Ecto neural progenitor cell (in vitro differentiated cells): ENCODE data around the gene ANXA4.
"Not testable (repeated sequence)": the region's sequence is repeated elsewhere in the genome, so short reads cannot be mapped to it uniquely, and the experiment has no call there.

Source experiments
- DNase-seq: peaks from one replicate; pipeline ENCODE4 v3.0.0-alpha.2; 2018; ENCODE audit warnings: low spot score

The ANXA4 gene

DNA sequence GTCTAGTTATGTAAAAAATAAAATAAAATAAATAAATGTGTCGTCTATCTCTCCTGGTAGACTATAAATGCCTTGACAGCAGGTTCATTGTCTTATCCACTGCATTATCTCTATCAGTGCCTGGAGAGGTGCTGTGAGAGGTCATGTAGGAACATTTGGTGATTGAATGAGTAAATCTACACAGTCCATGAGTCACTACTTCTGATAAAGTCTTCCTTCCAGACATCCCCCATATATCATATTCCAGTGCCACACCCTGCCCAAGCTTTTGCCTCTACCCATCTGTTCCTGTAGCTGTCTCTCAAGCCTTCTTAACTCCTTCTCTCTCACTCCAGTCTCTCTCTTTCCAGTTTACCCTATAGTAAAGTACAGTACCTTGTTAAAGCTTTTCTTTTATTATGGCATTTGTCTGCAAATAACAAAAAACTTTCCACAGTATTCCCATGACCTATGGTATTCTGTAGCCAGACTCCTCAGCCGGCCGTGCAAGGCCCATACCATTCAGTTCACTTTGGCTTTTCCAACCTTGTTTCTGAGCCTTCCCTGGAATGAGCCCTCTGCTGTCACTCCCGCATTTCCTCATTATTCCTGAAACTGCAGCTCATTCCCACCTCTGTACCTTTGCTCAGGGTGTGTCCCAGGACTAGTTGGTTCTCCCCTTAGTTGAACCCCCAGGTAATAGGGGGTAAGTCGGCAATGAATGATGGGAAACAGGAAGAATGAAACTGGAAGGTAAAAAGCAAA, 37.5 kb downstream of the ANXA4 start:
- DNase-seq = no peak

DNA sequence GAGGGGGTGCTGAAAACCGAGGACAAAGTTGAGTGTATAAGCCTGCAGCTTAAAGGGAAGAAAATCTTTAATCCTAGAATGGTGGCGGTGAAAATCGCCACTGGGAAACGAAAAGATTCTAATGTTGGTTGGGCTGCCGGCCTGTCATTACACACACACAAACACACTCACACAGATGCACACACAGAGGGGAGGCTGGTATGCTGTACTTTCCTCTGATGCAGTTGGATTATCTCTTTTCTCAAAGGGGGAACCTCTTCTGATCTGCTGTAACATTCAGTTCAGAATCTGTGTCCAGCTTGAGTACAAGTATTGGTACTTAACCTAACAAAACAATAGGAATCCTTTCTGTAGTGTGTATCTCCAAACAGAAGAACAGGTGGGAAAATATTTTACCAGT, 39.0 kb downstream of the ANXA4 start:
- DNase-seq = no peak

DNA sequence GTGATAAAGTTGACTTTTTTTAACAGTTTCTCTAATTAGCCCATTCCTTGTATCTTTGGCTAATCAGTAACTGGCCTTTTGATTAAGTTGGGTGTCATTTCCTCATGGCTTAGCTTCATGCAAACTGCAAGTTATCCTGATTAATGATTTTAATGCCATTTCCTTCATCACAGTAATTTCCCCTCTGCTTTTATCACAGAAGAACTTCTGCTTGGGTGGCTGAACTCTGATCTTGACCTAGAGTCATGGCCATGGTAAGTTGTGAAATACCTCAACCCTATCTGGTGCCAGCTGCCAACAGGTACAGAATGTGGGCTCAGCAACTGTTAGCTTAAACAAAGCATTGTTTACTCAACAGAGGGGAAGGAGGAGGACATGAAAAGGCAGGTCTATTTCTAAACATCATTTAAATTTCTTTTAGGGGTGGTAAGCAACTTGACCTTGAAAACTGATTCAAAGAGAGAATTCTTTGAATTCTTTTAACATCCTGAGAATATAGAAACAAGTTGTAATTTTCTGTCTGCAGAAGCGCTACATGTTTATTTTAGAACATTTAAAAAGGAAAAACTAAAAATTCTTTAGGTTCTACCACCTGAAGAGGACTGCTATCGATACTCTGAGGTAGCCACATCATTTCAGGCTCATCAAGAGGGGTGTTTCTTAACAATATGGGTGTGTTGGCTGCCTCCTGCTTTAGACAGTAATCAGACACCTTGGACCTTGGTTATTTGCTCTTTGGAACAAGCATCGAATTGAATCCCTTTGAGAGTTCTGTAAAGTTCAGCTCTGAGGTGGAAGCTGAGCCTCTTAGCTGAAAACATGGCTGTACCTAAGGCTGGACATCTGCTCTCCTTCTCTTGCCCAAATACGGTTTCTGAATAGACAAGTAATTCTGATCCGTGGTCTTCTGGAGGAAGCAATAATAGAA, 39.7 kb downstream of the ANXA4 start:
- DNase-seq = no peak

DNA sequence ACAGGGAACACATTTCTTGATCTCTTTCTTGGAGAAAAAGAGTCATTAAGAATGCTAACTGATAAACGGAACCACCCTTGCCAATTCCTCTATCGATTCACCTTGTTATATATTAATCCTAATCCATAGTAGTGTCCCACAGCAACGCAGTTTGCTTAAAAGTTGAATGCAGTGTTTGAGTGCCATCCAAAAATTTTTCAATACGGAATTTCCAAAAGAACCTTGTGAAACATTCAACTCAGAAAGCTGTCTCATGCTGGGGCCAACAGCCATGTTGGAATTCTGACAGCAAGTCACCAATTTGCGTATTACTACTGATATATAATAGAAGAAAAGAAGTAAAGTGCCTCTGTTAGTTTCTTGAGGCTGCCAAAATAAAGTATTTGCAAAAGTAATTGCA, 42.3 kb downstream of the ANXA4 start:
- no peak for DNase-seq

DNA sequence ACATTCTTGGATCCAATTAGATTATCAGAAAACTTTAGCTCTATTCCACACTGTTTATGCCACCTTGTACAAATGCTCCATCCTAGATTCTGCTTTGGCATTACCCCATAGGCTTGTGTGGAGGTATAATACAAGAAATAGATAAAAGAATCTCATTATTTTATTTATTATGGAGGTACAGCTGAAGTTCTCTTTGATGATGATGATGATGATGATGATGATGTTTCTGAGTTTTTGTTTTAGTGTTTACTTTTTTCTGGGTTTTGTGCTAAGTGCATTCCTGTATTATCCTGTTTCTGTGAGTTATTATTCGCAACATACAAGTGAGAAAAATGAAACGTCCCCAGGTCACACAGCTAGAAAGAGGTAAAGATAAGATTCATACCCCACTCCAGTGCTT, 43.4 kb downstream of the ANXA4 start:
- no peak for DNase-seq

DNA sequence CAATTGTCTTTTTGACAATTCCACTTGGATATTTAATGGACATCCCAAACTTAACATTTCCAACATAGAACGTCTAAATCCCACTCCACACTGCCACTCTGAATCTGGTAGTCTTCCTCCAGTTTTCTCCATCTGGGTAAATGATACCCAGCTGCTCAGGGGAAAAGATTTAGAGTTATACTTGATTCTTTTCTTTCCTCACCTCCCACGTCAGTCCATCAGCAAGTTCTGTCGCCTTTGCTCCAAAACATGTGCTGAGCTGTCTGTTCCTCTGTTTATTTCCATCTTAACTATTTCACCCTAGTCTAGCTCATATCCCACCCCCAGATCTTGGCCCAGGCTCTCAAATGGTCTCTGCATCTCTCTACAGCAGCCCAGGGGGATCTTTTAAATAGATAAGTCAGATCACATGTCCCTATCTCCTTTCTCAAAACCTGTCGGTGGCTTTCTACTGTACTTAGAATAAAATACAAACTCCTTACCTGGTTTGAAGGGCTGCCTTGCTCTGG, 44.2 kb downstream of the ANXA4 start:
- no peak for DNase-seq

DNA sequence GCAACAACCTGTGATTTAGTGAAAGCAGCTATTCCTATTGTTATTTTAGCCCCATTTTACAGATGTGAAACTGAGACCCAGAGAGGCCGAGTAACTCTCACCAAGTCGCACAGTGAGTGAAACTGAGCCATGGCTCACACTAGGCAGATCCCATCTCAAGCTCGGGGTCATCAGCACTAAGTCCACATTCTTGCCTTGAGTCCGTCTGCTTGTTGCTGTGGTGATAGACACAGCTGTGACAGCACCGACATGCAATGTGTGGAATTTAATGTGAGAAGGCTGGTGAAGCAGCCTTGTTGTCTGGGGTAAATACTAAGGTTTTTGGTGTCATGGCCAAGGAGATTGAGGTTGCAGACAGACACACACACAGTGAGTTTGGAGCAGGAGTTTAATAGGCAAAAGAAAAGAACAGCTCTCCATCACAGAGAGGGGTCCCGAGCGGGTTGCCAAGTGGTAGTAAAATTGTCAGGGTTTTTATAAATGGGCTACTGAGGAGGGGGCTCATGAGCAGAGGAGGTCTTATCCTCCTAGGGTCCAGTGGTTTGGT, 47.3 kb downstream of the ANXA4 start:
- DNase-seq = no peak

DNA sequence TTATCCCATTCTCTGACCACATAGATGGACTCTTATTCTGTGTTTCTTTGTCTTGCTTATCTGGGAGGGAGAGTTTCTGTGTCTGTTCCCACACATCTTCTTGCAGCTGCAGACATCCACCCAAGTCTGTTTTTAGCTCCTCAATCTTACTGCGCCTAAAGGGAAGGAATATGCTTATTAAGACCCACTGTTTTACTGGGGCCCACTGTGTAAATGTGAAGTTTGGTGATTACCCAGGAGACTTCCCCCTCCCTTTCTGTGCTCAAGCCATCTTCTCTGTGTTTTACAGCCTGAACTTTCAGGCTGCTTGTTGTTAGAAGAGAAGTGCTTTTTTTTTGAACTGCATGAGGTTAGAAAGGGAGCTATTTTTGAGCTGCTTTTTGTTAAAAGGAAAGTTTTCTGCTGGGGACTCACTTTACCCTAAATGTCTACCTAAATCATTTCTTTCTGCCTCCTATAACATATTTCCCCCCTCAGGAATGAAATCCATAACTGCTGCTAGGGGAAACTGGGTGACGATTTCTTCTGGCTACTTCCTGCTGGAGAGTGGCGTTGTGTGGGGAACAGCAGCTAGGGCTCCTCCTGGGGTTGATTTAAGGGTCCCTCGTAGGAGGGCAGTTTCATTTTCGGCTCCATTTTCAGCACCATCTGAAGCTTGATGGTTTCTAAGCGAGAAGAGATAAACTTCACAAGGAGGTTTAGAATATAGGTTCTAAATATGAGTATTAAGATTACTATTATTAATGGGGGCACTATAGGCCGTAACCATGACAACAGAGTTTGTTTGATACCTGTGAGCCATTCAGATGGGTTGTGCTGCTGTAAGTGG, 48.1 kb downstream of the ANXA4 start:
- DNase-seq = no peak

DNA sequence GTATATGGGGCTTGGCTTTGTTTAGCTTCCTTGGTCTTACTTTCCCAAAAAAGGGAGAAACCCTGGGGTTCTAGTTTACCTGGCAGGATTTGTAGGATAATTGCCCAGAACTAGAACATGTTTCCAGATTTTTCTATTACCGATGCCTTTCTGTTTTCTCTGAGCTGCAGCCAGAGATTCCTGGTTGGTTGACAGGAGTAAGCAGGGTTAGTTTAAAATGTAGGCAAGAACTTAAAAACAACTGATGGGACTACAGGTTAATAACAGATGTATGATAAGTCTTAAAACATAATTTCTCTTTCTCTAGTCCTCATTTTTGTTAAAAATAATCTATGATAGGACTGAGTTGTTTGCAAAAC, 48.6 kb downstream of the ANXA4 start:
- DNase-seq = no peak

DNA sequence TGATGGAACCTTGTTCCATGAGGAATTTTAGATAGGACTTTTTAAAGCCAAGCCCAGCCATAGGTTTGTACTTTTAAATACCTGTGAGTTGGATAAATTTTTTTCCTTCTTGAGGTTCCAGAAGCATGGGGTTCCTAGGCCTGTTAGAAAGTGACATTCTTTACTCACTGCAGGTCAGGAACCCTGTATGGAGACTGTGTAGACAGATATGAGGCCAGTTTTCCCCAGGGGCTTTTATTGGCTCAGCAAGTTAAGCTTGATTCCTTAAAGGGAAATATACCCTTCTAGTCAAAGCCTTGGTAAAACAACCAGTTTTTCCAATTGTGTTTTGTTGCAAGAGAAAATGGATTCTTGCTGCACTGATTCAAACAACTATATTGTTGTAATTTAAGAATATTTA, 49.1 kb downstream of the ANXA4 start:
- DNase-seq = no peak

DNA sequence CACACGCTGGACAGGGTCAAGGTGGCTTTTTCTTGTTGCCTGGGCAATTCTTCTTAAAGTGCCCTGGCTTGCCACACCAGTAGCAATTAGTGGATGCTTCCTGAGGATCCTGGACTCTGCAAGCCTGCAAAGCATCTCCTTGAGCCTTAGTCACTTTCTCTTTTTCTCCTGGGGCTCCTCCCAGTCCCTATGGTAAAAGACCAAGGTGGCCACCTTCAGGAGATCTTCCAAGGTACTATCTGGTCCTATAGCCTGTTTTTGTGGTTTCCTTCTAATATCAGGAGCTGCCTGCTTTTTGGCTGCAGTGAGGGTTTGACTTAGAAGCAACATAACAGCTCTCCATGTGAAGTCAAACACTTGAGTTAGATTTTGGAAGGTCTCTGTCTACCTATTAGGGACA, 54.2 kb downstream of the ANXA4 start:
- DNase-seq = no peak

DNA sequence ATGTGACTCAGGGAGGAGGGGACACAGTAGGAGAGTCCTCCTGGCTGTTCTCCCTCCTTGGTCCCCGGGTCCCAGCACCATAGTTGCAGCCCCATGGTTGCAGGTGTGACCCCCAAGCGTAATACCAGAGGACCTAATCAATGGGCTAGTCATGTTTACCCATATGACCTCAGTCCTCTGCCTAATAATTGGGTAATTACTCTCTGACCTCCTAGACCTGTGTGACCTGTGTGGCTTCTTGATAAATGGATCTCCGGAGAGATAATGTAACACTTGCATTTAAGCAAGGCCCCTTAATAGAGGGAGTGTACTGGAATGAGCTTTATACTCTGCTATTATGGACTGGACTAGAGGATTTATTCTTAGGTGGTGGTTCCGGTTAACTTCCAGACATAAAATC, 55.3 kb downstream of the ANXA4 start:
- DNase-seq = no peak

DNA sequence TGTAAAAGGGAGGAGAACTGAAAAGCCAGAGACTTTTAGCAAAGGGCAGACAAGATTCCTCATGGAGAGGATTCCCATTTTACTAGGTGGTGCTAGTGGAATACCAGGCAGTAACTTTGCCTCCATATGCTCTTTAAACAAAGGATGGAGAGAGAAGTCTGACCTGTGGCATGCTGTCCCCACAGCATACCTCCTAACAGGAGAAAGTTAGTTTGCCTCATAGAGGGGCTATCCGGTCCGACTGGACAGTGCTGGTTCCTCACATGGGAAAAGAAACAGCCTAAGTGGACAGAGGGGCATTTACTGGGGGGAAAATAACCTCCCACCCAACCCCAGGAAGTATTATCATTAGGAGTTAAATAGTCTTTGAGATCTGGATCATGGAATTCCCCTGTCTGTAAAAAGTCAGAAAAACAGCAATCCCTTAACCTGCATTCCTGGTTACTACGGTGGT, 55.9 kb downstream of the ANXA4 start:
- no peak for DNase-seq

DNA sequence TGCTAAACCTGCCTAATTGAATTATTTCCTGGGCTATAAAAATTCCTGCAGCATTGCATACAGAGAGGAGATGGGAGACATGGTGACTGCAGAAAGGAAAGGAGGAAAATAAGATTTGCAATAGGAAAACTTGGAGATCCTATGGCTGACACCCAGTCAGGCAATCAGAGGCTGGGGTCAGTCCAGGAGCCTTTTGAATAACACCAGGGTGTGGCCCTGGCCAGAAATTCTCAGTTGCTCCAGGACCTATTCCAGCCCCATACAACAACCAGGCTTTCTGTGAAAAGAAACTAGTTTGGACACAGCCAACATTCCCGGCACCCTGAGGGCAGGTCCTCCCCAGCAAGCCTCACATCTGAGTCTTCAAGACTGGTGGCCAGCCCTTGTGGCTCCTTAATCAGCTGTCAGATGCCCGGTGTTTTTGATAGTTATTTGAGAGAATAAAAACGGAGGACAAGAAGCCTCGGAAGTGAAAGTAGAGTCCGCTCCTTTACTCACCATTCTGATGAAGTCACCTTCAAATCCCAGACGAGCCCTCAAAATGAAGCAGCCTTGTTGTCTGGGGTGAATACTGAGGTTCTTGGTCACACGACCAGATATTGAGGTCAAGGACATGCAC, 56.5 kb downstream of the ANXA4 start:
- DNase-seq = peak; percentile 54

DNA sequence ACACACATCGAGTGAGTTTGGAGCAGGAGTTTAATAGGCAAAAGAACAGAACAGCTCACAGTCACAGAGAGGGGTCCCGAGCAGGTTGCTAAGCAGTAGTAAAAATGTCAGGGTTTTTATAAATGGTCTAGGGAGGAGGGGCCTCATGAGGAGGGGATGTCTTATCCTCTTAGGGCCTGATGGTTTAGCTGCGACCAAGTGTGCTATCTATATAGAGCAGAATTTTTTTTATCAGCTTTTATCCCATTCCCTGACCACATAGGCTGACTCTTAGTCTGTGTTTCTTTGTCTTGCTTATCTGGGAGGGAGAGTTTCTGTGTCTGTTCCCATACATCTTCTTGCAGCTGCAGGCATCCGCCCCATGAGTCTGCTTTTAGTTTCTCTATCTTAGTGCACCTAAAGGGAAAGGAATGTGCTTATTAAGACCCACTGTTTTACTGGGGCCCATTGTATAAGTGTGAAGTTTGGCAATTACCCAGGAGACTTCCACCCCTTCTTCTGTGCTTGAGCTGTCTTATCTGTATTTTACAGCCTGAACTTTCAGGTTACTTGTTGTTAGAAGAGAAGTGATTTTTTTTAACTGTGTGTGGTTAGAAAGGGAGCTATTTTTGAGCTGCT, 57.1 kb downstream of the ANXA4 start:
- no peak for DNase-seq

DNA sequence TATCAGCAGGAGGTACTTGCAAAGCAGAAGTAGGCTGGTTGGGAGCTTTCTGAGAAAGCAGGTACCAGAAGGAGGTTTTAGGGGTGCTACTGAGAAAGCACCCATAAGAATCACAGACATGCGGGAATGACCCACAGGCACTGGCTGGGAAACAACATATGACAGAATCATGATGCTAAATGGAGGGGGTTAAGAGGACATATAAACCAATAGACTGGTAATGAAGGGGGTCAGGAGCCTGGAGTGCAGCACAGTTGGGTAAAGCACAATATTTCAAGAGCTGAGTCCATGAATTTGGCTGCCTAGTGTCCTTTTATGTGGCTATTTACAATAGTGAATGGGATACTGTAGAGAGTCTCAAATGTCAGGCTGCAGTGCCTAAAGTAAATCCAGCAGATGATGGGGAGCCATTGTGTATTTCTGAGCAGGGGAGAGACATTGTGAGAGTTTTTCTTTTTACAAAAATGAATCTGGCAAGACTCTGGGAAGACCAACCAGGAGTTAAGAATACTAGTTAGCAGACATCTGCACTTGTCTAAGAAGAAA, 59.9 kb downstream of the ANXA4 start:
- DNase-seq = no peak

DNA sequence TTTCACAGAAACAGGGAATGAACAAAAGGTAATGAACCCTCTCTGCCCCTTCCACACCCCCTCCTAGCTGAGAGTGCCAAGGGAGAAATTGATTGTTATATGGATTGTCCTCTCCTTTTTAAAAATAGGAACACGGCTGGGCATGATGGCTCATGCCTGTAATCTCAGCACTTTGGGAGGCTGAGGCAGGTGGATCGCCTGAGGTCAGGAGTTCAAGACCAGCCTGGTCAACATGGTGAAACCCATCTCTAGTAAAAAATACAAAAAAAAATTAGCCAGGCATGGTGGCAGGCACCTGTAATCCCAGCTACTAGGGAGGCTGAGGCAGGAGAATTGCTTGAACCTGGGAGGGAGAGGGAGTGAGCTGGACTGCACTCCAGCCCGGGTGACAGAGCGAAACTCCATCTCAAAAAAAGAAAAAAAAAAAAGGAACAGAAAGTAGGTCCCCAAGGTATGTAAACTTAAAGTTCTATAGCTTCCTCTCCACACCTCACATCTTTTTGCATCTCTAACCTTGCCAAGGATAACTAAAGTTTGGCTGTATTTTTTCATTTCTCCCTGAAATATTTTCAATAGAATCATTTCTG, 60.9 kb downstream of the ANXA4 start:
- not testable (repeated sequence) for DNase-seq

DNA sequence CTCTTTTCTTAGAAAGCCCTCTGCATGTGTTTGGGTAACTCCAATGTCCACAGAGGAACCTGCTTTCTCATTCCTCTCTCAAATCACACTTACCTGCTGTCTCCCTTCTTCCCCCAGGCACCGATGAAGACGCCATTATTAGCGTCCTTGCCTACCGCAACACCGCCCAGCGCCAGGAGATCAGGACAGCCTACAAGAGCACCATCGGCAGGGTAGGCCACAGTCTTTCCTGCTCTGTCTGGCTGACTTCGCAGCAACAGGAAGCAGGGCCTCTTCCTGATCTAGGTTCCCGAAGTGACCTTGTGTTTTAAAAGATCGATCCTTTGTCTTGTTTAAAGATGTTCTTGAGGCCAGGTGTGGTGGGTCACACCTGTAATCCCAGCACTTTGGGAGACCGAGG, 62.5 kb downstream of the ANXA4 start:
- no peak for DNase-seq

DNA sequence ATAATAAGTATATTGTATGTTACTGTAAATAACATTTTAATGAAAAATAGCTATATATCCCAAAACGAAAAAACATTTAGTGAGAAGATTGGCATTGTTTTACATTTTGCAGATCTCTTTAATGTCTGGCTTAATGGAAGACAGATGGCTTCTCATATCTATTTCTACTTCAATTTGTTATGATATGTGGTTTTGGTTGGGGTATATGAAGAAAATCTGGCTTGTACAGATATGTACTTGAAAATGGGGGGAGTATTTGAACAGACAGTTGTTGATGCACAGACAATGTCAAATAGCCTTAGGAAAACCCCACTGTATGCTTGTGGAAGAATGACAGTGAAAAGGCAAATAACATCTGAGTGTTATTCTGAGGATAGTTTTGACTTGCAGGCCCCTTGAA, 64.0 kb downstream of the ANXA4 start:
- no peak for DNase-seq

DNA sequence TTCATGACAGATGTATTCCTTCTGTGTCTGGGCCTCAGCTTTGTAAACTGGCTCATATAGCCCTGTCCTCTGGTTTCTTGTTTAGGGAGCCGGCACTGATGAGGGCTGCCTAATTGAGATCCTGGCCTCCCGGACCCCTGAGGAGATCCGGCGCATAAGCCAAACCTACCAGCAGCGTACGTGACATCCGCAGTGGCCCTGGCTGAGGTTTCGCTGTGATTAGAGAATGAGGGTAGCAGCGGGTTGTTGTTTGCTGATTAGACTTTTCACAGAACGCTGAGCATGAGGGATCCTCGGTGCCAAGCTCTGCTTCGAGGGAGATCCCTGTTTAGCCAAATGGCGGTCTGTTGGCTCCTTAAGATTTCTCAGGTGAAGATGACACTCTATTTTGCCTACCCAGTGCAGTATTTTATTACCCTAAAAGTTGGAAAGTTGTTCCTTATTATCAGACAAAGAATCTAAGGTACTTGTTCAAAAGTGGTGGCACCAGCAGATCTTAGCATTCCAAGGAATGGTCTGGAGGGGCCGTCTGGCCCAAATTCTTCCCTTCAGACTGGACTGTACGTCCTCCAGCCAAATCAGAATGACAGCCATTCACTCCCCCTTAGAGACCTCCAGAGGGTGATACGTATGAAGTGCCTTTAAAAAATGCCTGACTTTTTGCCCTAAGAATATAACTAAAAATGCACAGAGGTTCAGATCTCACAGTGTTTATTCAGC, 66.0 kb downstream of the ANXA4 start:
- no peak for DNase-seq
